ENCODE measurements around the gene PRR13. TPM values are rescaled to one million over a fixed set of nuclear protein-coding genes. Genes with fewer than 3 reads are reported as not detected.

PRR13 gene
- total RNA-seq, 1 experiment from 2014 or later, result 180 TPM

GRCh38 chr12:53463802-53464560, 22.4 kb downstream of the PRR13 start:
- no peaks in the 10 kb centered on the region for H3K9me3 ChIP-seq (ENCODE audit: low read depth, low read length, poor library complexity, severe bottlenecking)
- no peak for DNase-seq (ENCODE audit: low spot score)
- H3K27ac ChIP-seq (ENCODE audit: low read depth, low read length, poor library complexity, severe bottlenecking), result no peak overlapping the region
- CTCF ChIA-PET, result no interaction called here
- no peaks in the 10 kb centered on the region for H3K27me3 ChIP-seq (replicated peaks; ENCODE audit: insufficient read depth, low read depth, low read length, poor library complexity)
- peaks cover 99% of the 10 kb centered on the region for H3K36me3 ChIP-seq (ENCODE audit: insufficient read depth, low read length, poor library complexity, severe bottlenecking)
- POLR2A ChIA-PET (ENCODE audit: low non-redundant PET), result interaction anchor here (0.6 to 0.7 kb wide), 2 partner anchors 18 to 309 kb away, joined by 3 to 6 read pairs; no protein-coding TSS in a partner anchor
- intact Hi-C loops (cut with micrococcal nuclease; ENCODE audit: unreplicated experiment), result loop anchor here (5.0 kb wide), 1 partner anchor 442 kb away; no protein-coding TSS in a partner anchor
- BruUV-seq (replicated peaks), result no TSS peak
- H3K4me3 ChIP-seq (ENCODE audit: low read depth, low read length, poor library complexity, severe bottlenecking), result no peak overlapping the region
- TF ChIP-seq CTCF (conservative IDR thresholded peaks at IDR 0.05; ENCODE audit: low read depth, low read length) (no peak), EZH2 (IDR thresholded peaks at IDR 0.05; ENCODE audit: borderline replicate concordance, low read depth, low read length, poor library complexity, severe bottlenecking) (no peak)
- peaks cover 8% of the 10 kb centered on the region for H3K4me1 ChIP-seq (ENCODE audit: insufficient read depth, low read length, poor library complexity, severe bottlenecking)

GRCh38 chr12:53464685-53465418, 23.3 kb downstream of the PRR13 start:
- Histone ChIP-seq H3K27ac (ENCODE audit: low read depth, low read length, poor library complexity, severe bottlenecking) (no peak overlapping the region), H3K36me3 (ENCODE audit: insufficient read depth, low read length, poor library complexity, severe bottlenecking) (peaks cover 99% of the 10 kb centered on the region), H3K9me3 (ENCODE audit: low read depth, low read length, poor library complexity, severe bottlenecking) (no peaks in the 10 kb centered on the region), H3K4me3 (ENCODE audit: low read depth, low read length, poor library complexity, severe bottlenecking) (no peak overlapping the region), H3K4me1 (ENCODE audit: insufficient read depth, low read length, poor library complexity, severe bottlenecking) (peaks cover 6% of the 10 kb centered on the region), H3K27me3 (replicated peaks; ENCODE audit: insufficient read depth, low read depth, low read length, poor library complexity) (no peaks in the 10 kb centered on the region)
- intact Hi-C loops (cut with micrococcal nuclease; ENCODE audit: unreplicated experiment), result loop anchor here (5.0 kb wide), 1 partner anchor 443 kb away; no protein-coding TSS in a partner anchor
- POLR2A ChIA-PET (ENCODE audit: low non-redundant PET), result interaction anchor here (0.7 kb wide), 1 partner anchor 17 kb away, joined by 6 read pairs; no protein-coding TSS in a partner anchor
- CTCF ChIA-PET, result no interaction called here
- no peak for TF ChIP-seq EZH2 (IDR thresholded peaks at IDR 0.05; ENCODE audit: borderline replicate concordance, low read depth, low read length, poor library complexity, severe bottlenecking)
- no peak for TF ChIP-seq CTCF (conservative IDR thresholded peaks at IDR 0.05; ENCODE audit: low read depth, low read length)
- BruUV-seq (replicated peaks), result no TSS peak
- DNase-seq (ENCODE audit: low spot score), result no peak

GRCh38 chr12:53465679-53466078, 24.1 kb downstream of the PRR13 start:
- H3K36me3 ChIP-seq (ENCODE audit: insufficient read depth, low read length, poor library complexity, severe bottlenecking), result peaks cover 99% of the 10 kb centered on the region
- POLR2A ChIA-PET (ENCODE audit: low non-redundant PET), result no interaction called here
- TF ChIP-seq CTCF (conservative IDR thresholded peaks at IDR 0.05; ENCODE audit: low read depth, low read length) (no peak), EZH2 (IDR thresholded peaks at IDR 0.05; ENCODE audit: borderline replicate concordance, low read depth, low read length, poor library complexity, severe bottlenecking) (no peak)
- no peaks in the 10 kb centered on the region for H3K9me3 ChIP-seq (ENCODE audit: low read depth, low read length, poor library complexity, severe bottlenecking)
- no TSS peak for BruUV-seq (replicated peaks)
- no peak overlapping the region for H3K27ac ChIP-seq (ENCODE audit: low read depth, low read length, poor library complexity, severe bottlenecking)
- H3K27me3 ChIP-seq (replicated peaks; ENCODE audit: insufficient read depth, low read depth, low read length, poor library complexity), result no peaks in the 10 kb centered on the region
- CTCF ChIA-PET, result no interaction called here
- no peaks in the 10 kb centered on the region for H3K4me1 ChIP-seq (ENCODE audit: insufficient read depth, low read length, poor library complexity, severe bottlenecking)
- DNase-seq (ENCODE audit: low spot score), result no peak
- H3K4me3 ChIP-seq (ENCODE audit: low read depth, low read length, poor library complexity, severe bottlenecking), result no peak overlapping the region
- intact Hi-C loops (cut with micrococcal nuclease; ENCODE audit: unreplicated experiment), result no loop called here

Measured in A673 (cell line).